ENCODE data around the gene NR6A1. TPM values are rescaled to one million over a fixed set of nuclear protein-coding genes. Genes with fewer than 3 reads are reported as not detected.

Gene NR6A1
- total RNA-seq, 2 experiments from 2014 or later, result not detected

- TF ChIP-seq CTCF (IDR thresholded peaks at IDR 0.05), result no peak
- H3K27ac Mint-ChIP-seq, result no peak overlapping the region
- no peak overlapping the region for H3K27ac ChIP-seq (ENCODE audit: low read depth in 1 of 2, low read length in 2 of 2)
- ChIA-PET CTCF (no interaction called here), POLR2A (no interaction called here)
- peaks cover 13 to 27% of the 10 kb centered on the region in 2 experiments for H3K27me3 ChIP-seq (ENCODE audit: control insufficient read depth in 1 of 2, insufficient read depth in 2 of 2, low read length in 2 of 2)
- H3K4me1 ChIP-seq (ENCODE audit: insufficient read depth, low read length), result peaks cover 23% of the 10 kb centered on the region
- no peak overlapping the region for H3K4me3 Mint-ChIP-seq
- H3K9me3 Mint-ChIP-seq, result no peaks in the 10 kb centered on the region
- no peaks in the 10 kb centered on the region for H3K36me3 Mint-ChIP-seq (ENCODE audit: low read depth)
- no peak overlapping the region for H3K4me3 ChIP-seq (ENCODE audit: low read length)
- no peaks in the 10 kb centered on the region for H3K36me3 ChIP-seq (ENCODE audit: insufficient read depth, low read length)
- intact Hi-C loops (cut with DNase I, micrococcal nuclease), result no loop called here
- H3K27me3 Mint-ChIP-seq, result peaks cover 27% of the 10 kb centered on the region
- no peak for ATAC-seq (ENCODE audit: poor library complexity)
- DNase-seq, result no peak
- peaks cover 14% of the 10 kb centered on the region for H3K4me1 Mint-ChIP-seq (ENCODE audit: low read depth)
- H3K9me3 ChIP-seq (ENCODE audit: control insufficient read depth in 1 of 2, insufficient read depth in 1 of 2, low read length in 2 of 2), result no peaks in the 10 kb centered on the region
Measured at GRCh38 chr9:124500028-124500795, 270.9 kb downstream of the NR6A1 start.

- Histone ChIP-seq H3K9me3 (ENCODE audit: control insufficient read depth in 1 of 2, insufficient read depth in 1 of 2, low read length in 2 of 2) (no peaks in the 10 kb centered on the region), H3K4me3 (ENCODE audit: low read length) (no peak overlapping the region), H3K27me3 (ENCODE audit: control insufficient read depth in 1 of 2, insufficient read depth in 2 of 2, low read length in 2 of 2) (peaks cover 13 to 23% of the 10 kb centered on the region in 2 experiments), H3K4me1 (ENCODE audit: insufficient read depth, low read length) (peaks cover 23% of the 10 kb centered on the region), H3K27ac (ENCODE audit: low read depth in 1 of 2, low read length in 2 of 2) (no peak overlapping the region), H3K36me3 (ENCODE audit: insufficient read depth, low read length) (no peaks in the 10 kb centered on the region)
- CTCF ChIA-PET, result no interaction called here
- peaks cover 25% of the 10 kb centered on the region for H3K27me3 Mint-ChIP-seq
- intact Hi-C loops (cut with DNase I, micrococcal nuclease), result no loop called here
- DNase-seq (no peak), ATAC-seq (ENCODE audit: poor library complexity) (no peak)
- no peaks in the 10 kb centered on the region for H3K36me3 Mint-ChIP-seq (ENCODE audit: low read depth)
- H3K27ac Mint-ChIP-seq, result no peak overlapping the region
- H3K4me3 Mint-ChIP-seq, result no peak overlapping the region
- TF ChIP-seq CTCF (IDR thresholded peaks at IDR 0.05), result no peak
- POLR2A ChIA-PET, result no interaction called here
- H3K4me1 Mint-ChIP-seq (ENCODE audit: low read depth), result peaks cover 14% of the 10 kb centered on the region
- H3K9me3 Mint-ChIP-seq, result no peaks in the 10 kb centered on the region
Measured at GRCh38 chr9:124499216-124499615, 271.9 kb downstream of the NR6A1 start.

- ATAC-seq (ENCODE audit: poor library complexity) (no peak), DNase-seq (no peak)
- Histone ChIP-seq H3K27ac (ENCODE audit: low read depth in 1 of 2, low read length in 2 of 2) (no peak overlapping the region), H3K36me3 (ENCODE audit: insufficient read depth, low read length) (no peaks in the 10 kb centered on the region), H3K4me1 (ENCODE audit: insufficient read depth, low read length) (peaks cover 17% of the 10 kb centered on the region), H3K9me3 (ENCODE audit: control insufficient read depth in 1 of 2, insufficient read depth in 1 of 2, low read length in 2 of 2) (no peaks in the 10 kb centered on the region), H3K4me3 (ENCODE audit: low read length) (no peak overlapping the region), H3K27me3 (ENCODE audit: control insufficient read depth in 1 of 2, insufficient read depth in 2 of 2, low read length in 2 of 2) (peaks cover 9 to 17% of the 10 kb centered on the region in 2 experiments)
- Mint-ChIP-seq H3K4me3 (no peak overlapping the region), H3K27ac (no peak overlapping the region), H3K27me3 (peaks cover 19% of the 10 kb centered on the region), H3K36me3 (ENCODE audit: low read depth) (no peaks in the 10 kb centered on the region), H3K9me3 (no peaks in the 10 kb centered on the region), H3K4me1 (ENCODE audit: low read depth) (peaks cover 10% of the 10 kb centered on the region)
- POLR2A ChIA-PET, result no interaction called here
- no peak for TF ChIP-seq CTCF (IDR thresholded peaks at IDR 0.05)
- intact Hi-C loops (cut with DNase I, micrococcal nuclease), result no loop called here
- CTCF ChIA-PET, result no interaction called here
Measured at GRCh38 chr9:124498499-124499146, 272.5 kb downstream of the NR6A1 start.
